H54 (cell line): ENCODE results near the gene CCNH.

Experiments
- DNase-seq: peaks from one replicate; pipeline ENCODE4 v3.0.0; 2011; ENCODE audit warnings: low spot score, mixed read lengths; ENCODE audit not compliant: insufficient read length
- FAIRE-seq: peaks from 3 replicates; lab custom pipeline; 2011; peaks lifted over from hg19 to GRCh38; lab: Jason Lieb, UNC
- POLR2A ChIP-seq: IDR thresholded peaks from 2 replicates; pipeline ENCODE4 v1.6.1; 2011; ENCODE audit warnings: low read depth, mild to moderate bottlenecking, low read length

CCNH gene

GRCh38 chr5:87393331-87393730 is 19.4 kb downstream of the CCNH start:
- no peak for TF ChIP-seq POLR2A
- FAIRE-seq (peak; percentile 69), DNase-seq (no peak)

GRCh38 chr5:87392801-87393200 is 19.9 kb downstream of the CCNH start:
- FAIRE-seq (peak; percentile 62), DNase-seq (no peak)
- TF ChIP-seq POLR2A = no peak

GRCh38 chr5:87392170-87392569 is 20.6 kb downstream of the CCNH start:
- no peak for TF ChIP-seq POLR2A
- FAIRE-seq = no peak
- no peak for DNase-seq

GRCh38 chr5:87390576-87391199 is 22.0 kb downstream of the CCNH start:
- no peak for DNase-seq
- TF ChIP-seq POLR2A = no peak
- no peak for FAIRE-seq

GRCh38 chr5:87390075-87390474 is 22.7 kb downstream of the CCNH start:
- no peak for TF ChIP-seq POLR2A
- FAIRE-seq = peak; percentile 50
- DNase-seq = no peak

GRCh38 chr5:87389296-87390034 is 23.3 kb downstream of the CCNH start:
- TF ChIP-seq POLR2A = no peak
- DNase-seq = no peak
- FAIRE-seq = no peak

GRCh38 chr5:87388129-87388528 is 24.6 kb downstream of the CCNH start:
- no peak for TF ChIP-seq POLR2A
- DNase-seq (no peak), FAIRE-seq (no peak)

GRCh38 chr5:87385802-87386201 is 26.9 kb downstream of the CCNH start:
- peak; percentile 11 for FAIRE-seq
- no peak for TF ChIP-seq POLR2A

GRCh38 chr5:87383216-87383615 is 29.5 kb downstream of the CCNH start:
- DNase-seq (no peak), FAIRE-seq (no peak)
- TF ChIP-seq POLR2A = no peak

More at GRCh38 chr5:87385802-87386201, 26.9 kb downstream of the CCNH start:
- no peak for DNase-seq

GRCh38 chr5:87382224-87382623 is 30.5 kb downstream of the CCNH start:
- DNase-seq (no peak), FAIRE-seq (no peak)
- TF ChIP-seq POLR2A = no peak

- DNase-seq (no peak), FAIRE-seq (no peak)
- TF ChIP-seq POLR2A = no peak
Measured at GRCh38 chr5:87372705-87373104, 40.0 kb downstream of the CCNH start.

GRCh38 chr5:87369431-87369830 is 43.3 kb downstream of the CCNH start:
- no peak for FAIRE-seq
- TF ChIP-seq POLR2A = no peak
- DNase-seq = no peak

- FAIRE-seq (no peak), DNase-seq (no peak)
- TF ChIP-seq POLR2A = no peak
Measured at GRCh38 chr5:87368601-87369000, 44.1 kb downstream of the CCNH start.

GRCh38 chr5:87367243-87367642 is 45.5 kb downstream of the CCNH start:
- TF ChIP-seq POLR2A = no peak
- FAIRE-seq = no peak

More at GRCh38 chr5:87367243-87367642, 45.5 kb downstream of the CCNH start:
- DNase-seq = no peak
